Measurements from ENCODE around the gene UPK3B.
"Not testable (repeated sequence)": the region's sequence is repeated elsewhere in the genome, so short reads cannot be mapped to it uniquely, and the experiment has no call there.

UPK3B gene

DNA sequence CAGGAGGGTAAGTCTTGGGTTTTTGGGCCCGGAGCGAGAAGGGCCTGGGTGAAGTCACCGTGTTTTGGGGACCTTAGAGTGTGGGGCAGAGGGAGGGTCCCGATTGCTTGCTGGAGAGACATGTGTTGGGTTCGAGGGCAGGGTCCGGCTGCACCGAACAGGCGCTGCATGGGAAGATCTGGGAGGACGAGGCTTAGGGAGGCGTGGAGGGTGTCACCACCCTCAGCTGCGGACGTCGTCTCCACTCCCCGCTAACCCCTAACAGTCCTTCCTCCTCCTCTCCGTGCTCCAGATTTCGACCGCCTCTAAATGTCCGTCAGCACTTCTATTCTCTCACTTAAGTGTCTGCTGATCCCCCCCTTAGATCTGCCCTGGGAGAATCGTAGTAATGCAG lies 39.5 kb downstream of the UPK3B start:
- peaks cover 24% of the 10 kb centered on the region for H3K4me1 Mint-ChIP-seq
- not testable (repeated sequence) for DNase-seq (ENCODE audit: low spot score in 2 of 2); H3K27me3 Mint-ChIP-seq; ATAC-seq (replicated peaks; ENCODE audit: extremely low read depth, poor library complexity, severe bottlenecking); H3K9me3 Mint-ChIP-seq
- peak overlapping the region; percentile 72 for H3K27ac Mint-ChIP-seq (ENCODE audit: low read depth)
- peaks cover 17% of the 10 kb centered on the region for H3K36me3 Mint-ChIP-seq (ENCODE audit: insufficient read depth)
- peak overlapping the region; percentile 92 for H3K4me3 Mint-ChIP-seq

DNA sequence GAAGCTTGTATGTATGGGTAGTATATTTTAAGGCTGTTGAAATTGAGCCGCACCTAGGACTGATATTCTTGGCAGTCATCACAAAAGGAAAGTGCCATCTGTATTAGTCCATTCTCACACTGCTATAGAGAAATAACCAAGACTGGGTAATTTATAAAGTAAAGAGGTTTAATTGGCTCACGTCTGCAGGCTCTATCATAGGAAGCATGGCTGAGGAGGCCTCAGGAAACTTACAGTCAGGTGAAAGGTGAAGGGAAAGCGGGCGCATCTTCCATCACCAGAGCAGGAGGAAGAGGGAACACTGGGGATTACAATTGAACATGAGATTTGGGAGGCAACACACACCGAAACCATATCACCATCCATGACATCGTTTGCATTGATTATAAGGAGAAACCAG lies 41.6 kb downstream of the UPK3B start:
- H3K27me3 Mint-ChIP-seq; H3K27ac Mint-ChIP-seq (ENCODE audit: low read depth); DNase-seq (ENCODE audit: low spot score in 2 of 2); ATAC-seq (replicated peaks; ENCODE audit: extremely low read depth, poor library complexity, severe bottlenecking); H3K4me3 Mint-ChIP-seq; H3K9me3 Mint-ChIP-seq: not testable (repeated sequence)
- peaks cover 19% of the 10 kb centered on the region for H3K36me3 Mint-ChIP-seq (ENCODE audit: insufficient read depth)
- H3K4me1 Mint-ChIP-seq, result peaks cover 33% of the 10 kb centered on the region

DNA sequence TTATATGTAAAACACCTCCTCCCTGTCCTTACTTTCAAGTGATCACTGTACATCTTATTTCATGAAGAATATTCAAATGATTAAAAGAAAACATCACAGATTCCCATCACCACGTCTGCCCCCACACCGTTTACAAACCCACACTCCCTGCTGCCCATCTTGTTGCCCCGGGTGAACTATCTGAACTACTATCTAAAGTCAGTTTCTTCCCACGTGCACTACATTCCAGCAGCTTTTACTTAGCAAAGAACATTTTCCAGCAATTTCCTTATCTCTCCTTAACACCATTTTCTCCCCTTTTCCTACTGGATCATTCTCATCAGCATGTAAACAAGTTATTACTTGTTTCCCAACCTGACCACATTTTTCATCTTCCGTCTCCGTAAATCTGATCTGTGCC lies 49.3 kb downstream of the UPK3B start:
- Mint-ChIP-seq H3K27ac (ENCODE audit: low read depth) (peak overlapping the region; percentile 18), H3K4me1 (peaks cover 41% of the 10 kb centered on the region)
- H3K9me3 Mint-ChIP-seq; ATAC-seq (replicated peaks; ENCODE audit: extremely low read depth, poor library complexity, severe bottlenecking); DNase-seq (ENCODE audit: low spot score in 2 of 2); H3K27me3 Mint-ChIP-seq; H3K4me3 Mint-ChIP-seq; H3K36me3 Mint-ChIP-seq (ENCODE audit: insufficient read depth): not testable (repeated sequence)

DNA sequence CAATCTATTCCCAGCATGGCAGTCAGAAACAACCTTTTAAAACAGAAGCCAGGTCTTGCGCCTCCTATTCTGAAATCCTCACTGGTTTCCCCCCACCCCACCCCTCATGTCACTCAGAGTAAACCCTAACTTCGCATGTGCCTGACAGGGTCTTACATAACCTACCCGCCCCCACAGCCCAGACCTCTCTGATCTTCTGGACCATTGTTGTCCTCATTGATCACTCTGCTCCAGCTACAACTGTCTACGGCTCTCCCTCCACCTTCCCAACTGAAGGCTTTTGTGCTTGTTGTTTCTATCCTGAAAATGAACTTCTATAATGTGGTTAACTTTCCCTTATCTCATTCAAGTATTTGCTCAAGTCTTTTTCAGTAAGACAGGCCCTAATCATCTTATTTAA lies 49.8 kb downstream of the UPK3B start:
- not testable (repeated sequence) for DNase-seq (ENCODE audit: low spot score in 2 of 2); H3K4me3 Mint-ChIP-seq; H3K27me3 Mint-ChIP-seq; H3K36me3 Mint-ChIP-seq (ENCODE audit: insufficient read depth); ATAC-seq (replicated peaks; ENCODE audit: extremely low read depth, poor library complexity, severe bottlenecking); H3K9me3 Mint-ChIP-seq
- H3K27ac Mint-ChIP-seq (ENCODE audit: low read depth), result peak overlapping the region; percentile 18
- H3K4me1 Mint-ChIP-seq, result peaks cover 38% of the 10 kb centered on the region

DNA sequence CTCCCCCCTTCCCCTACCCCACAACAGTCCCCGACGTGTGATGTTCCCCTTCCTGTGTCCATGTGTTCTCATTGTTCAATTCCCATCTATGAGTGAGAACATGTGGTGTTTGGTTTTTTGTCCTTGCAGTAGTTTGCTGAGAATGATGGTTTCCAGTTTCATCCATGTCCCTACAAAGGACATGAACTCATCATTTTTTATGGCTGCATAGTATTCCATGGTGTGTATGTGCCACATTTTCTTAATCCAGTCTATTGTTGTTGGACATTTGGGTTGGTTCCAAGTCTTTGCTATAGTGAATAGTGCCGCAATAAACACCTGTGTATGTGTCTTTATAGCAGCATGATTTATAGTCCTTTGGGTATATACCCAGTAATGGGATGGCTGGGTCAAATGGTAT lies 51.0 kb downstream of the UPK3B start:
- not testable (repeated sequence) for H3K27ac Mint-ChIP-seq (ENCODE audit: low read depth); H3K4me3 Mint-ChIP-seq; H3K27me3 Mint-ChIP-seq; ATAC-seq (replicated peaks; ENCODE audit: extremely low read depth, poor library complexity, severe bottlenecking); H3K9me3 Mint-ChIP-seq; DNase-seq (ENCODE audit: low spot score in 2 of 2)
- H3K4me1 Mint-ChIP-seq, result peaks cover 41% of the 10 kb centered on the region
- H3K36me3 Mint-ChIP-seq (ENCODE audit: insufficient read depth), result peaks cover 11% of the 10 kb centered on the region

DNA sequence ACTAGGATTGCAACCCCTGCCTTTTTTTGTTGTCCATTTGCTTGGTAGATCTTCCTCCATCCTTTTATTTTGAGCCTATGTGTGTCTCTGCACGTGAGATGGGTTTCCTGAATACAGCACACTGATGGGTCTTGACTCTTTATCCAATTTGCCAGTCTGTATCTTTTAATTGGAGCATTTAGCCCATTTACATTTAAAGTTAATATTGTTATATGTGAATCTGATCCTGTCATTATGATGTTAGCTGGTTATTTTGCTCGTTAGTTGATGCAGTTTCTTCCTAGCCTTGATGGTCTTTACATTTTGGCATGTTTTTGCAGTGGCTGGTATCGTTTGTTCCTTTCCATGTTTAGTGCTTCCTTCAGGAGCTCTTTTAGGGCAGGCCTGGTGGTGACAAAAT lies 54.6 kb downstream of the UPK3B start:
- H3K9me3 Mint-ChIP-seq; H3K4me3 Mint-ChIP-seq; H3K27ac Mint-ChIP-seq (ENCODE audit: low read depth); H3K36me3 Mint-ChIP-seq (ENCODE audit: insufficient read depth); H3K27me3 Mint-ChIP-seq; ATAC-seq (replicated peaks; ENCODE audit: extremely low read depth, poor library complexity, severe bottlenecking); DNase-seq (ENCODE audit: low spot score in 2 of 2): not testable (repeated sequence)
- peaks cover 26% of the 10 kb centered on the region for H3K4me1 Mint-ChIP-seq
